ENCODE measurements around the gene S100Z. TPM values are rescaled to one million over a fixed set of nuclear protein-coding genes. Genes with fewer than 3 reads are reported as not detected.

Gene S100Z
- total RNA-seq, 4 donors from 2014 or later: not detected

GRCh38 chr5:76960004-76960625 lies 110.3 kb downstream of the S100Z start:
- intact Hi-C loops (cut with DNase I; ENCODE audit: low total_unique reads) (no loop called here), in situ Hi-C loops (cut with MboI; ENCODE audit: low sequenced_read_pairs in 4 of 4) (no loop called here)
- DNase-seq (no peak), ATAC-seq (no peak)
- TF ChIP-seq POLR2A (IDR thresholded peaks at IDR 0.05): no peak
- no peak for TF ChIP-seq CTCF (IDR thresholded peaks at IDR 0.05 in 4 of 5, conservative IDR thresholded peaks at IDR 0.05 in 1 of 5)
- peaks cover 0 to 7% (median under 1%) of the 10 kb centered on the region in 3 donors for H3K27me3 ChIP-seq
- no peaks in the 10 kb centered on the region for H3K9me3 ChIP-seq
- H3K4me3 ChIP-seq: no peak overlapping the region
- no peak overlapping the region for H3K27ac ChIP-seq
- H3K36me3 ChIP-seq: no peaks in the 10 kb centered on the region
- no peaks in the 10 kb centered on the region for H3K4me1 ChIP-seq

- H3K4me1 ChIP-seq: no peaks in the 10 kb centered on the region
- no peaks in the 10 kb centered on the region for H3K9me3 ChIP-seq
- no peak overlapping the region for H3K27ac ChIP-seq
- intact Hi-C loops (cut with DNase I; ENCODE audit: low total_unique reads) (no loop called here), in situ Hi-C loops (cut with MboI; ENCODE audit: low sequenced_read_pairs in 4 of 4) (no loop called here)
- no peaks in the 10 kb centered on the region for H3K27me3 ChIP-seq
- no peak overlapping the region for H3K4me3 ChIP-seq
- ATAC-seq (no peak), DNase-seq (no peak)
- TF ChIP-seq POLR2A (IDR thresholded peaks at IDR 0.05): no peak
- TF ChIP-seq CTCF (IDR thresholded peaks at IDR 0.05 in 4 of 5, conservative IDR thresholded peaks at IDR 0.05 in 1 of 5): no peak
- no peaks in the 10 kb centered on the region for H3K36me3 ChIP-seq
Observed at GRCh38 chr5:76964060-76964459, 114.2 kb downstream of the S100Z start.

Other genes starting within 250 kb of the S100Z start
- gene F2RL2, start 226.6 kb upstream of the S100Z start, total RNA-seq: not detected
- 1 to 10 TPM; 2.4 to 4.2 (median 3.8) TPM for gene F2R, start 133.9 kb upstream of the S100Z start, total RNA-seq
- gene F2RL1, start 31.0 kb upstream of the S100Z start, total RNA-seq: under 1 TPM in 2 of 4 donors, not detected in 2; 0.20 to 0.46 TPM
- under 1 TPM in 3 of 4 donors, not detected in 1; 0.36 to 0.61 (median 0.38) TPM for gene CRHBP, start 103.0 kb downstream of the S100Z start, total RNA-seq
- 10 to 100 TPM; 16.9 to 25.0 (median 19.8) TPM for gene AGGF1, start 180.4 kb downstream of the S100Z start, total RNA-seq
- gene ZBED3, start 237.3 kb downstream of the S100Z start, total RNA-seq: 1 to 10 TPM in 2 of 4 donors, under 1 TPM in 2; 0.53 to 1.2 (median 0.94) TPM

Measured in gastrocnemius medialis (tissue), 4 donors.